OCI-LY7 (cell line): Measurements from ENCODE around the gene GLT8D2. TPM values are rescaled to one million over a fixed set of nuclear protein-coding genes. Genes with fewer than 3 reads are reported as not detected.
"Not testable (repeated sequence)": the region's sequence is repeated elsewhere in the genome, so short reads cannot be mapped to it uniquely, and the experiment has no call there.

Experiments used
- BruUV-seq: library from RNA; stranded (reverse); fragments of 400-500 nt; replicated peaks from 2 replicates; lab custom pipeline; 2021; lab: Mats Ljungman, UMichigan
- CTCF ChIA-PET: fragments of 300-600 bp; sonication (Branson Sonifier 250); formaldehyde crosslinking; loops from one replicate; lab custom pipeline; 2022; ENCODE audit warnings: antibody characterized with exemption; ENCODE audit not compliant: unreplicated experiment; lab: Charles Lee
- POLR2A ChIA-PET: fragments of 300-600 bp; sonication (Branson Sonifier 250); formaldehyde crosslinking; loops from one replicate; lab custom pipeline; 2022; ENCODE audit warnings: antibody characterized with exemption; lab: Charles Lee
- DNase-seq: peaks from one replicate; pipeline ENCODE4 v3.0.0-alpha.2; 2015; ENCODE audit warnings: low spot score
- H2AFZ ChIP-seq: fragments of 200-600 bp; sonication (generic), shearing (Covaris generic); 2 replicates; pipeline ENCODE4 v1.6.1; 2014; ENCODE audit warnings: mild to moderate bottlenecking, antibody characterized with exemption, low read length, moderate library complexity
- H3K27ac ChIP-seq: fragments of 200-600 bp; sonication (generic); 2 replicates; pipeline ENCODE4 v1.5.1; 2014; ENCODE audit warnings: mixed run types, low read depth, mild to moderate bottlenecking, moderate library complexity, low read length, inconsistent platforms; ENCODE audit not compliant: poor library complexity, severe bottlenecking
- H3K36me3 ChIP-seq: fragments of 200-600 bp; sonication (generic); 2 replicates; pipeline ENCODE4 v1.6.1; 2014; ENCODE audit warnings: mild to moderate bottlenecking, antibody characterized with exemption, low read length, moderate library complexity, mixed read lengths; ENCODE audit not compliant: insufficient read depth
- H3K4me1 ChIP-seq: fragments of 200-600 bp; sonication (generic); 2 replicates; pipeline ENCODE4 v1.5.1; 2014; ENCODE audit warnings: mild to moderate bottlenecking, low read length; ENCODE audit not compliant: insufficient read depth, poor library complexity, severe bottlenecking
- H3K4me2 ChIP-seq: fragments of 200-600 bp; sonication (generic); 2 replicates; pipeline ENCODE4 v1.6.1; 2014; ENCODE audit warnings: mild to moderate bottlenecking, low read length
- H3K4me3 ChIP-seq: fragments of 200-600 bp; sonication (generic); 2 replicates; pipeline ENCODE4 v1.5.1; 2014; ENCODE audit warnings: mild to moderate bottlenecking, low read depth, low read length; ENCODE audit not compliant: poor library complexity, severe bottlenecking
- H3K79me2 ChIP-seq: fragments of 200-600 bp; sonication (generic); 2 replicates; pipeline ENCODE4 v1.6.1; 2016; ENCODE audit warnings: low read depth, mild to moderate bottlenecking, low read length, moderate library complexity, mixed read lengths; ENCODE audit not compliant: insufficient read depth
- H3K9me2 ChIP-seq: fragments of 200-600 bp; sonication (generic); 2 replicates; pipeline ENCODE4 v1.6.1; 2016; ENCODE audit warnings: mild to moderate bottlenecking, low read length, mixed read lengths; ENCODE audit not compliant: insufficient read depth
- H3K9me3 ChIP-seq: fragments of 200-600 bp; sonication (generic); 2 replicates; pipeline ENCODE4 v1.6.1; 2014; ENCODE audit warnings: mild to moderate bottlenecking, mixed run types, low read length, mixed read lengths
- H4K20me1 ChIP-seq: fragments of 200-600 bp; sonication (generic); 2 replicates; pipeline ENCODE4 v1.6.1; 2014; ENCODE audit warnings: mild to moderate bottlenecking, antibody characterized with exemption, low read length, moderate library complexity, mixed read lengths; ENCODE audit not compliant: insufficient read depth
- CTCF ChIP-seq: fragments of 200-600 bp; sonication (generic); conservative IDR thresholded peaks from 2 replicates; pipeline ENCODE4 v1.5.1; 2014; ENCODE audit warnings: mild to moderate bottlenecking, antibody characterized with exemption, low read length, moderate library complexity, mixed read lengths
- EZH2phosphoT487 ChIP-seq: fragments of 200-600 bp; sonication (generic); IDR thresholded peaks from 2 replicates; pipeline ENCODE4 v1.6.1; 2018; ENCODE audit warnings: low read depth, borderline replicate concordance, mild to moderate bottlenecking, mixed run types, antibody characterized with exemption, low read length, moderate library complexity, mixed read lengths
- intact Hi-C: fragments of 100-400 bp; cut with micrococcal nuclease; formaldehyde crosslinking; loops from one replicate; pipeline ENCODE4 v1.10.0; 2022; ENCODE audit not compliant: unreplicated experiment
- total RNA-seq, 2 experiments: library from RNA; depleted of rRNA in 1 of 2; stranded (reverse); fragments of >200 nt in 1 of 2; shearing (Covaris generic) in 1 of 2; gene quantifications; 2 replicates each; pipeline ENCODE4 v1.2.3, GENCODE V29; 2014 to 2022

GLT8D2 gene
- total RNA-seq, 2 experiments from 2014 or later, result not detected

- no TSS peak for BruUV-seq
- Histone ChIP-seq H3K79me2 (no peaks in the 10 kb centered on the region), H3K9me2 (no peaks in the 10 kb centered on the region), H2AFZ (no peak overlapping the region), H3K4me1 (no peaks in the 10 kb centered on the region), H3K4me3 (no peak overlapping the region), H4K20me1 (no peaks in the 10 kb centered on the region), H3K36me3 (no peaks in the 10 kb centered on the region), H3K9me3 (no peaks in the 10 kb centered on the region), H3K4me2 (no peak overlapping the region), H3K27ac (no peak overlapping the region)
- ChIA-PET CTCF (interaction anchor here (1.0 kb wide), 1 partner anchor 9 kb away, joined by 3 read pairs; no protein-coding TSS in a partner anchor), POLR2A (interaction anchor here (0.6 kb wide), 1 partner anchor 812 kb away, joined by 3 read pairs; no protein-coding TSS in a partner anchor)
- TF ChIP-seq EZH2phosphoT487, result no peak
- TF ChIP-seq CTCF, result no peak
- DNase-seq, result no peak
- intact Hi-C loops, result no loop called here
Observed at GRCh38 chr12:104042580-104042979, 7.4 kb downstream of the GLT8D2 start.

GRCh38 chr12:104039769-104040168 is 10.2 kb downstream of the GLT8D2 start:
- not testable (repeated sequence) for BruUV-seq

GRCh38 chr12:104036143-104036542 is 13.8 kb downstream of the GLT8D2 start:
- H3K79me2 ChIP-seq, H3K4me1 ChIP-seq, H3K36me3 ChIP-seq, H4K20me1 ChIP-seq, H3K9me3 ChIP-seq, H3K27ac ChIP-seq, CTCF ChIA-PET, H3K4me3 ChIP-seq, BruUV-seq, H3K9me2 ChIP-seq, intact Hi-C loops, H3K4me2 ChIP-seq, H2AFZ ChIP-seq, DNase-seq, POLR2A ChIA-PET: not testable (repeated sequence)

More at GRCh38 chr12:104039769-104040168, 10.2 kb downstream of the GLT8D2 start:
- H3K27ac ChIP-seq, DNase-seq, H3K4me2 ChIP-seq, H3K4me3 ChIP-seq, H3K79me2 ChIP-seq, H3K9me2 ChIP-seq, H3K4me1 ChIP-seq, CTCF ChIA-PET, intact Hi-C loops, H3K9me3 ChIP-seq, H4K20me1 ChIP-seq, H3K36me3 ChIP-seq, H2AFZ ChIP-seq: not testable (repeated sequence)
- POLR2A ChIA-PET, result interaction anchor here (0.6 kb wide), 1 partner anchor 65 kb away, joined by 4 read pairs; no protein-coding TSS in a partner anchor

GRCh38 chr12:104030596-104030995 is 19.4 kb downstream of the GLT8D2 start:
- H3K36me3 ChIP-seq, H4K20me1 ChIP-seq, H3K9me2 ChIP-seq, BruUV-seq, DNase-seq, H3K4me2 ChIP-seq, H3K4me1 ChIP-seq, H2AFZ ChIP-seq, H3K79me2 ChIP-seq, H3K9me3 ChIP-seq, H3K4me3 ChIP-seq, CTCF ChIA-PET, H3K27ac ChIP-seq, intact Hi-C loops: not testable (repeated sequence)
- POLR2A ChIA-PET, result interaction anchor here (0.6 to 0.7 kb wide), 2 partner anchors 681 to 1325 kb away, joined by 3 to 5 read pairs; no protein-coding TSS in a partner anchor
